Measurements from ENCODE around the gene SSBP4. TPM values are rescaled to one million over a fixed set of nuclear protein-coding genes. Genes with fewer than 3 reads are reported as not detected.

SSBP4 gene
- total RNA-seq, 1 experiment from 2014 or later = 51.2 TPM

DNA sequence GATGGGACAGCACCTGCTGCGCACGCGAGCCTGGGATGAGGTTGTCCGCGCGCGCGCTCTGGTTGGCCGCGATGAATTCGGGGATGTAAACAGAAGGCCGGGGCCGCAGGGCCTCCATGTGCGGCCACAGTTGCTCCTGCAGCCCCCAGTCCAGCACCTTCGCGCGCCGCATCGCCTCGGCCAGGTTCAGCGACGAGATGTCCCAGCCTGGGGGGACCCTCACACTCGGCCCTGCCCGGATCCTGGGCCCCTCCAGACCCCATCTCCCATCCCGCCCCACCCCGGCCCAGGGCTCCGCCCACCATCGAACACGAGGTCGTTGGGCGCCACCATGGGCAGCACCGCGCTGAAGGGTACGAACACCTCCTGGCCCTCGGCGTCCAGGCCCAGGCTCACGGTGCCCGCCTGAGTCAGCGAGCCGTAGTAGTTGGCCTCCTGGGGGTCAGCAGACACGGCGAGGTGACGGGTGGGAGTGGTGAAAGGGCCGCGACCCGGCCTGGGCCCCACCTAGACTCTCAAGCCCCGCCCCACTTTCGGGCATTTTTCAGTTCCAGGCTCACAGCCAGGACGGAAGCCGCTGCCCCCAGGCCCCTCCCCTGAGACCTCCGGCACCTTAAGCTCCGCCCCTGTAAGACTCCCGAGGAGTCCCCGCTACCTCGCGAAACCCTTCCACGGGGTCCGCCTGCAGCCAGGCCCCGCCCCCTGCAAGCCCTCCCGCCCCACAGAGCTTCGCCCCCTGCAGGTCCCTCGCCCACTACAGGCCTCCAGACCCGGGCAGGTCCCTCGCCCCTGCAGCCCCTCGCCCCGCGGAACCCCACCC lies 17.7 kb downstream of the SSBP4 start (continued):
- TF ChIP-seq, protein P1, sequence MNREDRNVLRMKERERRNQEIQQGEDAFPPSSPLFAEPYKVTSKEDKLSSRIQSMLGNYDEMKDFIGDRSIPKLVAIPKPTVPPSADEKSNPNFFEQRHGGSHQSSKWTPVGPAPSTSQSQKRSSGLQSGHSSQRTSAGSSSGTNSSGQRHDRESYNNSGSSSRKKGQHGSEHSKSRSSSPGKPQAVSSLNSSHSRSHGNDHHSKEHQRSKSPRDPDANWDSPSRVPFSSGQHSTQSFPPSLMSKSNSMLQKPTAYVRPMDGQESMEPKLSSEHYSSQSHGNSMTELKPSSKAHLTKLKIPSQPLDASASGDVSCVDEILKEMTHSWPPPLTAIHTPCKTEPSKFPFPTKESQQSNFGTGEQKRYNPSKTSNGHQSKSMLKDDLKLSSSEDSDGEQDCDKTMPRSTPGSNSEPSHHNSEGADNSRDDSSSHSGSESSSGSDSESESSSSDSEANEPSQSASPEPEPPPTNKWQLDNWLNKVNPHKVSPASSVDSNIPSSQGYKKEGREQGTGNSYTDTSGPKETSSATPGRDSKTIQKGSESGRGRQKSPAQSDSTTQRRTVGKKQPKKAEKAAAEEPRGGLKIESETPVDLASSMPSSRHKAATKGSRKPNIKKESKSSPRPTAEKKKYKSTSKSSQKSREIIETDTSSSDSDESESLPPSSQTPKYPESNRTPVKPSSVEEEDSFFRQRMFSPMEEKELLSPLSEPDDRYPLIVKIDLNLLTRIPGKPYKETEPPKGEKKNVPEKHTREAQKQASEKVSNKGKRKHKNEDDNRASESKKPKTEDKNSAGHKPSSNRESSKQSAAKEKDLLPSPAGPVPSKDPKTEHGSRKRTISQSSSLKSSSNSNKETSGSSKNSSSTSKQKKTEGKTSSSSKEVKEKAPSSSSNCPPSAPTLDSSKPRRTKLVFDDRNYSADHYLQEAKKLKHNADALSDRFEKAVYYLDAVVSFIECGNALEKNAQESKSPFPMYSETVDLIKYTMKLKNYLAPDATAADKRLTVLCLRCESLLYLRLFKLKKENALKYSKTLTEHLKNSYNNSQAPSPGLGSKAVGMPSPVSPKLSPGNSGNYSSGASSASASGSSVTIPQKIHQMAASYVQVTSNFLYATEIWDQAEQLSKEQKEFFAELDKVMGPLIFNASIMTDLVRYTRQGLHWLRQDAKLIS (CRISPR knock-in tag; IDR thresholded peaks at IDR 0.05; ENCODE audit: borderline replicate concordance) = no peak
- TF ChIP-seq IRF2 (CRISPR knock-in tag; IDR thresholded peaks at IDR 0.05; ENCODE audit: borderline replicate concordance, low read depth) = no peak
- TF ChIP-seq, protein P2, sequence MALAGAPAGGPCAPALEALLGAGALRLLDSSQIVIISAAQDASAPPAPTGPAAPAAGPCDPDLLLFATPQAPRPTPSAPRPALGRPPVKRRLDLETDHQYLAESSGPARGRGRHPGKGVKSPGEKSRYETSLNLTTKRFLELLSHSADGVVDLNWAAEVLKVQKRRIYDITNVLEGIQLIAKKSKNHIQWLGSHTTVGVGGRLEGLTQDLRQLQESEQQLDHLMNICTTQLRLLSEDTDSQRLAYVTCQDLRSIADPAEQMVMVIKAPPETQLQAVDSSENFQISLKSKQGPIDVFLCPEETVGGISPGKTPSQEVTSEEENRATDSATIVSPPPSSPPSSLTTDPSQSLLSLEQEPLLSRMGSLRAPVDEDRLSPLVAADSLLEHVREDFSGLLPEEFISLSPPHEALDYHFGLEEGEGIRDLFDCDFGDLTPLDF (CRISPR knock-in tag; IDR thresholded peaks at IDR 0.05) = 0 out of 2 replicates have a peak, but pooled peaks have one; percentile 37
- TF ChIP-seq, protein P3, sequence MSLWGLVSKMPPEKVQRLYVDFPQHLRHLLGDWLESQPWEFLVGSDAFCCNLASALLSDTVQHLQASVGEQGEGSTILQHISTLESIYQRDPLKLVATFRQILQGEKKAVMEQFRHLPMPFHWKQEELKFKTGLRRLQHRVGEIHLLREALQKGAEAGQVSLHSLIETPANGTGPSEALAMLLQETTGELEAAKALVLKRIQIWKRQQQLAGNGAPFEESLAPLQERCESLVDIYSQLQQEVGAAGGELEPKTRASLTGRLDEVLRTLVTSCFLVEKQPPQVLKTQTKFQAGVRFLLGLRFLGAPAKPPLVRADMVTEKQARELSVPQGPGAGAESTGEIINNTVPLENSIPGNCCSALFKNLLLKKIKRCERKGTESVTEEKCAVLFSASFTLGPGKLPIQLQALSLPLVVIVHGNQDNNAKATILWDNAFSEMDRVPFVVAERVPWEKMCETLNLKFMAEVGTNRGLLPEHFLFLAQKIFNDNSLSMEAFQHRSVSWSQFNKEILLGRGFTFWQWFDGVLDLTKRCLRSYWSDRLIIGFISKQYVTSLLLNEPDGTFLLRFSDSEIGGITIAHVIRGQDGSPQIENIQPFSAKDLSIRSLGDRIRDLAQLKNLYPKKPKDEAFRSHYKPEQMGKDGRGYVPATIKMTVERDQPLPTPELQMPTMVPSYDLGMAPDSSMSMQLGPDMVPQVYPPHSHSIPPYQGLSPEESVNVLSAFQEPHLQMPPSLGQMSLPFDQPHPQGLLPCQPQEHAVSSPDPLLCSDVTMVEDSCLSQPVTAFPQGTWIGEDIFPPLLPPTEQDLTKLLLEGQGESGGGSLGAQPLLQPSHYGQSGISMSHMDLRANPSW (CRISPR knock-in tag; conservative IDR thresholded peaks at IDR 0.05; ENCODE audit: low read depth) = no peak

DNA sequence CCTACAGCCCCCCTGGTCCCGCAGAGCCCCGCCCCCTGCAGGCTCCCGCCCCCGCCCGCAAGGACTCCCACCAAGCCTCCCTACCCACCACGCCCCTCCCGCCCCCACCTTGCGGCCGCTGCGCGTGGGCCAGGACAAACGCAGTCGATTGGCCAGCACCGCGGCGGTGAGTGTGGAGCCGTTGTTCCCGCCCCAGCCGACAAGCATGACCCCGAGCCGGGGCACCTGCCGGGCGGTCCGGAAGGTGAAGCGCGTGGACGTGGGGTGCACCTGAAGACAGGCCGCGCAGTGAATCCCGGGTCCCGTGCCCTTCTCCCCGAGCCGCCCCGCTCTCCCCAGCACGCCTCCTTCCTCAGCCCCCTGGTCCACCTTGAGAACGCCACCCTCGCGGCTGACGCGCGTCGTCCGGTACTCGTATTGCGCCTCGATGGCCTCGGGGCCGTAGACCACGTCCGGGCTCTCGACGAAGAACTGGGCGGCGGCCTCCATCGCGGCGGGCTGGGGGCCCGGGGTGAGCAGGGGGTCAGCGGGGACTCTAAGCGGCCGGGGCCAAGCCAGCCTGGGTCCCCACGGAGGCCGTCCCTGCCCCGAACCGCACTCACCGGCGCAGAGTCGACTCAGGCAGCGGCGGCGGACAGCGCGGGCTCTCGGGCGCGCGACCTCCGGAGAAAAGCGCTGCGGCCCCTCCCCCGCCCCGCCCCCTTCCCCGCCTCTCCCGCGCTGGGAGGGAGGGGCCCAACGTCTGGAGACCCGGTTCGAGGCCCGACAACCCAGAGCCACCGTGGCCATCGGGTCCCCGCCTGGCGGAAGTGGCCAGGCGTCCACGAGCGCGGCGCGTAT lies 18.5 kb downstream of the SSBP4 start, which contains the start of gene ISYNA1:
Gene ISYNA1 (minus strand): TSS at position 643 of the 840 bp plus-strand sequence. CDS start 154 bp downstream, at position 489.
- peak; percentile 6 for ATAC-seq
- Mint-ChIP-seq H3K4me3 (peak within 1 kb of the TSS; percentile 66), H3K27ac (peak within 1 kb of the TSS; percentile 91), H3K36me3 (peaks cover 7% of the 10 kb centered on the region), H3K4me1 (peaks cover 29% of the 10 kb centered on the region), H3K27me3 (ENCODE audit: low read depth) (no peaks in the 10 kb centered on the region), H3K9me3 (peaks cover 5% of the 10 kb centered on the region)
- TF ChIP-seq NFYB (CRISPR knock-in tag; conservative IDR thresholded peaks at IDR 0.05; ENCODE audit: low read depth) = 0 out of 2 replicates have a peak, but pooled peaks have one; percentile 28
- no peak for TF ChIP-seq ZNF317 (CRISPR knock-in tag; IDR thresholded peaks at IDR 0.05; ENCODE audit: borderline replicate concordance, low read depth)
- TF ChIP-seq, protein P4, sequence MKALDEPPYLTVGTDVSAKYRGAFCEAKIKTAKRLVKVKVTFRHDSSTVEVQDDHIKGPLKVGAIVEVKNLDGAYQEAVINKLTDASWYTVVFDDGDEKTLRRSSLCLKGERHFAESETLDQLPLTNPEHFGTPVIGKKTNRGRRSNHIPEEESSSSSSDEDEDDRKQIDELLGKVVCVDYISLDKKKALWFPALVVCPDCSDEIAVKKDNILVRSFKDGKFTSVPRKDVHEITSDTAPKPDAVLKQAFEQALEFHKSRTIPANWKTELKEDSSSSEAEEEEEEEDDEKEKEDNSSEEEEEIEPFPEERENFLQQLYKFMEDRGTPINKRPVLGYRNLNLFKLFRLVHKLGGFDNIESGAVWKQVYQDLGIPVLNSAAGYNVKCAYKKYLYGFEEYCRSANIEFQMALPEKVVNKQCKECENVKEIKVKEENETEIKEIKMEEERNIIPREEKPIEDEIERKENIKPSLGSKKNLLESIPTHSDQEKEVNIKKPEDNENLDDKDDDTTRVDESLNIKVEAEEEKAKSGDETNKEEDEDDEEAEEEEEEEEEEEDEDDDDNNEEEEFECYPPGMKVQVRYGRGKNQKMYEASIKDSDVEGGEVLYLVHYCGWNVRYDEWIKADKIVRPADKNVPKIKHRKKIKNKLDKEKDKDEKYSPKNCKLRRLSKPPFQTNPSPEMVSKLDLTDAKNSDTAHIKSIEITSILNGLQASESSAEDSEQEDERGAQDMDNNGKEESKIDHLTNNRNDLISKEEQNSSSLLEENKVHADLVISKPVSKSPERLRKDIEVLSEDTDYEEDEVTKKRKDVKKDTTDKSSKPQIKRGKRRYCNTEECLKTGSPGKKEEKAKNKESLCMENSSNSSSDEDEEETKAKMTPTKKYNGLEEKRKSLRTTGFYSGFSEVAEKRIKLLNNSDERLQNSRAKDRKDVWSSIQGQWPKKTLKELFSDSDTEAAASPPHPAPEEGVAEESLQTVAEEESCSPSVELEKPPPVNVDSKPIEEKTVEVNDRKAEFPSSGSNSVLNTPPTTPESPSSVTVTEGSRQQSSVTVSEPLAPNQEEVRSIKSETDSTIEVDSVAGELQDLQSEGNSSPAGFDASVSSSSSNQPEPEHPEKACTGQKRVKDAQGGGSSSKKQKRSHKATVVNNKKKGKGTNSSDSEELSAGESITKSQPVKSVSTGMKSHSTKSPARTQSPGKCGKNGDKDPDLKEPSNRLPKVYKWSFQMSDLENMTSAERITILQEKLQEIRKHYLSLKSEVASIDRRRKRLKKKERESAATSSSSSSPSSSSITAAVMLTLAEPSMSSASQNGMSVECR (CRISPR knock-in tag; IDR thresholded peaks at IDR 0.05; ENCODE audit: borderline replicate concordance) = 0 out of 2 replicates have a peak, but pooled peaks have one; percentile 64
- TF ChIP-seq TEAD1 (CRISPR knock-in tag; IDR thresholded peaks at IDR 0.05) = peak; percentile 19; the same call in 1 of the 2 replicates
- TF ChIP-seq, protein P5, sequence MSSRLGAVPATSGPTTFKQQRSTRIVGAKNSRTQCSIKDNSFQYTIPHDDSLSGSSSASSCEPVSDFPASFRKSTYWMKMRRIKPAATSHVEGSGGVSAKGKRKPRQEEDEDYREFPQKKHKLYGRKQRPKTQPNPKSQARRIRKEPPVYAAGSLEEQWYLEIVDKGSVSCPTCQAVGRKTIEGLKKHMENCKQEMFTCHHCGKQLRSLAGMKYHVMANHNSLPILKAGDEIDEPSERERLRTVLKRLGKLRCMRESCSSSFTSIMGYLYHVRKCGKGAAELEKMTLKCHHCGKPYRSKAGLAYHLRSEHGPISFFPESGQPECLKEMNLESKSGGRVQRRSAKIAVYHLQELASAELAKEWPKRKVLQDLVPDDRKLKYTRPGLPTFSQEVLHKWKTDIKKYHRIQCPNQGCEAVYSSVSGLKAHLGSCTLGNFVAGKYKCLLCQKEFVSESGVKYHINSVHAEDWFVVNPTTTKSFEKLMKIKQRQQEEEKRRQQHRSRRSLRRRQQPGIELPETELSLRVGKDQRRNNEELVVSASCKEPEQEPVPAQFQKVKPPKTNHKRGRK (CRISPR knock-in tag; IDR thresholded peaks at IDR 0.05; ENCODE audit: borderline replicate concordance) = no peak
- TF ChIP-seq, protein P6, sequence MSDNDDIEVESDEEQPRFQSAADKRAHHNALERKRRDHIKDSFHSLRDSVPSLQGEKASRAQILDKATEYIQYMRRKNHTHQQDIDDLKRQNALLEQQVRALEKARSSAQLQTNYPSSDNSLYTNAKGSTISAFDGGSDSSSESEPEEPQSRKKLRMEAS (CRISPR knock-in tag; IDR thresholded peaks at IDR 0.05) = peak; percentile 68
- 0 out of 2 replicates have a peak, but pooled peaks have one; percentile 29 for TF ChIP-seq TEAD4 (CRISPR knock-in tag; IDR thresholded peaks at IDR 0.05)
- ChIA-PET CTCF (interaction anchor here (0.5 to 3.5 kb wide), 17 partner anchors 9 to 898 kb away, joined by 3 to 27 read pairs (median 4); partner anchors contain the start of genes ELL and SSBP4), POLR2A (interaction anchor here (0.6 kb wide), 3 partner anchors 9 to 338 kb away, joined by 3 to 8 read pairs (median 4); no protein-coding TSS in a partner anchor)
- DNase-seq (ENCODE audit: low spot score) = peak; percentile 74

Data from WTC11 (cell line).